GM19025 (cell line): ENCODE measurements around the gene TPGS1.

ENCODE experiments used
- ATAC-seq: cut with Tn5 transposase; IDR thresholded peaks from one replicate; pipeline ENCODE4 v1.9.1; 2021; ENCODE audit warnings: mild to moderate bottlenecking, low read depth, moderate library complexity; ENCODE audit not compliant: unreplicated experiment

The TPGS1 gene

GRCh38 chr19:567296-567900, 60.1 kb downstream of the TPGS1 start:
- no peak for ATAC-seq
